CD4-positive, CD25-positive, alpha-beta regulatory T cell (primary cell): Measurements from ENCODE around the gene SORBS1. TPM values are rescaled to one million over a fixed set of nuclear protein-coding genes. Genes with fewer than 3 reads are reported as not detected.

ENCODE experiments used
- ATAC-seq, 2 donors: fragments of 150-1000 bp; cut with Tn5 transposase; one replicate each; pipeline ENCODE4 v1.10.0; 2021; ENCODE audit warnings: low read depth in 2 of 2, moderate number of reproducible peaks in 2 of 2, moderate library complexity in 1 of 2
- DNase-seq, 3 donors: peaks; one replicate each; pipeline versions ENCODE4 v3.0.0 to v3.0.0-alpha.2; 2012 to 2022; ENCODE audit warnings: mixed read lengths in 1 of 3
- H3K27ac ChIP-seq: one replicate; pipeline ENCODE4 v1.7.0; 2013; ENCODE audit warnings: mild to moderate bottlenecking, low read length; ENCODE audit not compliant: insufficient read depth, poor library complexity, severe bottlenecking
- H3K27me3 ChIP-seq: one replicate; pipeline ENCODE4 v1.7.0; 2013; ENCODE audit warnings: low read length; ENCODE audit not compliant: control insufficient read depth, insufficient read depth
- H3K36me3 ChIP-seq: one replicate; pipeline ENCODE4 v1.7.0; 2013; ENCODE audit warnings: mild to moderate bottlenecking, low read length, moderate library complexity; ENCODE audit not compliant: control insufficient read depth, insufficient read depth
- H3K4me1 ChIP-seq: 2 replicates; pipeline ENCODE4 v1.7.0; 2013; ENCODE audit warnings: mild to moderate bottlenecking, low read length; ENCODE audit not compliant: insufficient read depth, control insufficient read depth, poor library complexity, severe bottlenecking
- H3K4me3 ChIP-seq: one replicate; pipeline ENCODE4 v1.7.0; 2013; ENCODE audit warnings: low read depth, mild to moderate bottlenecking, low read length, moderate library complexity
- H3K9me3 ChIP-seq, 2 experiments: 1 replicate in 1 of 2; 2 replicates in 1 of 2; pipeline ENCODE4 v1.7.0; 2013; ENCODE audit warnings: low read length in 2 of 2, mild to moderate bottlenecking in 1 of 2, moderate library complexity in 1 of 2; ENCODE audit not compliant: control insufficient read depth in 2 of 2
- H3K27ac Mint-ChIP-seq, 3 donors: one replicate each; pipeline ENCODE4 v1.8.0; 2020 to 2022; ENCODE audit warnings: mild to moderate bottlenecking in 3 of 3, mixed read lengths in 3 of 3, moderate library complexity in 2 of 3
- H3K27me3 Mint-ChIP-seq: one replicate; pipeline ENCODE4 v1.8.0; 2022; ENCODE audit warnings: mild to moderate bottlenecking, mixed read lengths
- H3K36me3 Mint-ChIP-seq: one replicate; pipeline ENCODE4 v1.8.0; 2020; ENCODE audit warnings: mixed read lengths
- H3K4me1 Mint-ChIP-seq, 4 donors: one replicate each; pipeline ENCODE4 v1.8.0; 2020 to 2022; ENCODE audit warnings: mixed read lengths in 4 of 4, mild to moderate bottlenecking in 1 of 4
- H3K4me3 Mint-ChIP-seq, 4 donors: one replicate each; pipeline ENCODE4 v1.8.0; 2020 to 2022; ENCODE audit warnings: mild to moderate bottlenecking in 4 of 4, mixed read lengths in 4 of 4, moderate library complexity in 3 of 4
- H3K9me3 Mint-ChIP-seq, 7 donors: one replicate each; pipeline ENCODE4 v1.8.0; 2020 to 2022; ENCODE audit warnings: mixed read lengths in 7 of 7, mild to moderate bottlenecking in 3 of 7, moderate library complexity in 2 of 7
- polyA plus RNA-seq, 4 donors: library from polyadenylated mRNA; unstranded; fragments of 300-500 nt; fragmentation: Illumina TruSeq; gene quantifications; one replicate each; pipeline ENCODE4 v1.2.3, GENCODE V29; 2021
- total RNA-seq: library from RNA; stranded (reverse); gene quantifications from one replicate; pipeline ENCODE4 v1.2.3, GENCODE V29; 2022

SORBS1 gene
- total and polyA plus RNA-seq, 5 donors from 2014 or later, result 0.31 to 3.7 (median 0.38) TPM

DNA sequence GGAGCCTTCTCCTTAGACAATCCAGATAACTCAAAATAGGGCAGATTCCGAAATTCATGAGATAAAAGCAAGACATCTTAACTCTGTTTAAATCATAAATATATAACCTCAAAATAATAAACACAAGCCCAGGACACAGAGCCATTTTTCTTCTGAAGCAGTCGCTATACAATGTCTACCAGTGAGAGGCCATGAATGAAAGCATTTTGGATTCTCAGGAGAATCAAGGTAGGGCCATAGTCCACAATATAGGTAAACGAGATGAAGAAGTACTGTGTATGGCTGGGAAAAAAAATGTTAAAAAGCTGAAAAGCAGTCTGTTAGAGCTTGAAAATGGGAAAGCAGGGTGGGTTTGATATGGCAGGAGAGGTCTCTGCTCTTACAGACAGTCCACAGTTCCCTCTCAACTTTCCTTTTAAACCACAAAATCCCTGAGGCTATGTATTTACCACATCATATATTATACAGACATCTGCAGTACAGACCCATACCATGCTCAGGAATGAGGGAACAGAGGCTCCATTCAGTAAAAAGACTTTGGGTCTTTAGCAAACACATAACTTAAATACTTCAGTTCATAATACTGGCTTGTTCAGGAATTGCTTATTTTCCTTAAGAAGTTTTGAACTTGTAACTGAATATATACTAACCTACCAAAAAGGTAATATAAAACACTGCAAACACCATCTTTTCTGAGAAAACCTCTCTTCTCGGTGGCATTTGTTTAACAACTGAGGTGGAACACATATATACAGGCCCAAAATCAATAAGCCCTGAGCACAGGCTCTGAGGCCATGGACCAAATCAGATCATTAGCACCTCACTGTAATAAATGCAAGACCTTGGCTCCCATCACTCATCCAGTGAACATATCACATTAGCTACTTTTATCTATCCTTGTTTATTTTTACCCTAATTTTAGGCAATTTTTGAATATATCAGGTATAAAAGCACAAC lies 109.3 kb downstream of the SORBS1 start:
- Mint-ChIP-seq H3K27me3 (peaks cover 30% of the 10 kb centered on the region), H3K9me3 (peaks cover 0 to 1% (median 0%) of the 10 kb centered on the region in 7 donors), H3K4me3 (no peak overlapping the region), H3K36me3 (no peaks in the 10 kb centered on the region), H3K4me1 (no peaks in the 10 kb centered on the region), H3K27ac (no peak overlapping the region)
- DNase-seq (no peak), ATAC-seq (no peak)
- Histone ChIP-seq H3K27me3 (peaks cover 6% of the 10 kb centered on the region), H3K36me3 (no peaks in the 10 kb centered on the region), H3K4me3 (no peak overlapping the region), H3K27ac (no peak overlapping the region), H3K4me1 (no peaks in the 10 kb centered on the region), H3K9me3 (no peaks in the 10 kb centered on the region)

DNA sequence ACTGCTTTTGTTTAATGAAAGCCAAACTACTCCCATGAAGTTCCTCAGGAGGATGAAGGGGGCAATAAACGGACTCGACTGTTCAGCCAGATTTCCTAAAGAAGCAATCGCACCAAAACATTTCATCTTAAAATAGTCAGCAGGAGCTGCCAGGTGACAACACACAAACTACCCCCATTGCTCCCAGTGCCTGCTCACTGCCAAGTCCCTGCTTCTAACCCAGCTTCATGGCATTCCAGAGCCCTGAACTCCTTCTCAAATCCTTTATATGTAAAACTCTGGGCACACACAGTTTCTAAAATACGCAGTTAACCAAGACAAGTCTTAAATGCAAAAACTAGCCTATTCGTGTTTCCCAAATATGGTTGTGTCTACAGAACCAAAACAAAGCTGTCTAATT lies 110.0 kb downstream of the SORBS1 start:
- Mint-ChIP-seq H3K27me3 (peaks cover 27% of the 10 kb centered on the region), H3K9me3 (peaks cover 0 to 1% (median 0%) of the 10 kb centered on the region in 7 donors), H3K4me1 (no peaks in the 10 kb centered on the region), H3K4me3 (no peak overlapping the region), H3K36me3 (no peaks in the 10 kb centered on the region), H3K27ac (no peak overlapping the region)
- no peak overlapping the region for H3K27ac ChIP-seq
- H3K9me3 ChIP-seq, result no peaks in the 10 kb centered on the region
- DNase-seq, result no peak
- H3K4me3 ChIP-seq, result no peak overlapping the region
- peaks cover 7% of the 10 kb centered on the region for H3K27me3 ChIP-seq
- H3K36me3 ChIP-seq, result no peaks in the 10 kb centered on the region
- no peak for ATAC-seq
- no peaks in the 10 kb centered on the region for H3K4me1 ChIP-seq

DNA sequence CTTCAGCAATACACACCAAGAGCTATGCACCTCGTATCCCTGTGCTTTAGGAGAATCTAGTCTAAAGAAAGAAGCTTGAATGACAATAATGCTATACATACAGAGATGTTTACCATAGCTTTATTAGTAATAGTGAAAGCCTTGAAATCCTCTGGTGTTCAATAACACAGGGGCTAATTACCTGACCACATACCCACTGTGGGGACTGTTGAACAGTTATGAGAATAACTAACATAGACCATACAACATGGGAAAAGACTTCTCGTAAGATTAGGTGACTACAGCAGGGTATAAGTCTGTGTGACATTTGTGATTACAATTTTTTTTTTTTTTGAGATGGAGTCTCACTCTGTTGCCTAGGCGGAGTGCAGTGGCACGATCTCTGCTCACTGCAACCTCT lies 111.0 kb downstream of the SORBS1 start:
- H3K36me3 Mint-ChIP-seq, result no peaks in the 10 kb centered on the region
- H3K4me1 Mint-ChIP-seq, result no peaks in the 10 kb centered on the region
- DNase-seq, result no peak
- peaks cover 29% of the 10 kb centered on the region for H3K27me3 Mint-ChIP-seq
- Histone ChIP-seq H3K9me3 (no peaks in the 10 kb centered on the region), H3K27me3 (peaks cover 5% of the 10 kb centered on the region), H3K4me3 (no peak overlapping the region), H3K27ac (no peak overlapping the region), H3K4me1 (no peaks in the 10 kb centered on the region), H3K36me3 (no peaks in the 10 kb centered on the region)
- H3K27ac Mint-ChIP-seq, result no peak overlapping the region
- peaks cover 0 to 1% (median 0%) of the 10 kb centered on the region in 7 donors for H3K9me3 Mint-ChIP-seq
- no peak for ATAC-seq
- no peak overlapping the region for H3K4me3 Mint-ChIP-seq

DNA sequence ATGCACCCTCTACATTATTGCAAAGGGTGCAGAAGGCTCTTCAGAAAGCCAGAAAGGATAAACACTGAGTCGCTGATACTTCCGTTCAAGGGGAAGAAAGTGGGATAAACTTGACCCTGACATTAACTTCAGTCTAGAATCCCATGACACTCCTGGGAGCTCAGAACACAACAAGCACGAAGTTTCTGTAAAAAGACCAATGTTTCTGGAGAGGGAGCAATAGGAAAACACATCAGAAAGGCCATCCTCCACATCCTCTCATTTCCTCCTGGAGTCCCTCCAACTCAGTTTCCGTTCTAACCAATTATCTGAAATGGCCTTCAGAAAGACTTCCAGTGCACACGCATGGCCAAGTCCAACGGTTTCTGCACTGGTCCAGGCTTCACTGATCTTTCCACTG lies 113.5 kb downstream of the SORBS1 start:
- H3K27me3 Mint-ChIP-seq, result peaks cover 11% of the 10 kb centered on the region
- DNase-seq, result no peak
- no peak for ATAC-seq
- no peaks in the 10 kb centered on the region for H3K4me1 ChIP-seq
- H3K36me3 Mint-ChIP-seq, result no peaks in the 10 kb centered on the region
- no peak overlapping the region for H3K4me3 ChIP-seq
- peaks cover 0 to 1% (median 0%) of the 10 kb centered on the region in 7 donors for H3K9me3 Mint-ChIP-seq
- H3K4me1 Mint-ChIP-seq, result no peaks in the 10 kb centered on the region
- H3K4me3 Mint-ChIP-seq, result no peak overlapping the region
- H3K27me3 ChIP-seq, result peaks cover 5% of the 10 kb centered on the region
- no peak overlapping the region for H3K27ac ChIP-seq
- no peaks in the 10 kb centered on the region for H3K36me3 ChIP-seq
- H3K27ac Mint-ChIP-seq, result no peak overlapping the region
- H3K9me3 ChIP-seq, result no peaks in the 10 kb centered on the region

DNA sequence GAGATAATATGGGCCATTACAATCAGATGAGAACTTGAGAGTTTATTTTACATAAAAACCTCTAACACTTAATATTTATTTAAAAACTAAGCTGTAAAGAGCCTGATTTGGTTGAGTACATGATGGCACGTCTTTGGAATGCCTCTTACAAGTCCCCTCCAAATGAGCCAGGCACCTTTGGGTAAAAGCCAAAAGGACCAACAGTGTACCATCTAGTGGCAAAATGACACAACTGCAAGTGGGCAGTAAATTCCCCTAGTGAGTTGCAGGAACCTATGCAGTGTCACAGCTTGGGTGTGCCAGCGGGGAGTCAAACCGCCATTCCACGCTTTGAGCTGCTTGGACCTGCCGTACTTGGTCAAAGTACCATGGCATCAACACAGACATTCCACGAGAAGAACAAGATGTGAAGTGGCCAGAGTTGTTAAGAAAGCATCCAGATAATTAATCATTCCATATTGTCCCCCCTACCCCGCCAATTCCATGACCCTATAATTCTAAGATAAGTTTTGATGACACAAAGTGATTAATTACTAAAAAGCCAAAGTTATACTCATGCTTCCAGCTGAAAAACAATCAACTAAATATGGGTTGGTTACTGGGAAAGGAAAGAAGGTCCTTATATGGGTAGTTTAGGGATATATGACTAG lies 115.2 kb downstream of the SORBS1 start:
- H3K36me3 ChIP-seq, result no peaks in the 10 kb centered on the region

DNA sequence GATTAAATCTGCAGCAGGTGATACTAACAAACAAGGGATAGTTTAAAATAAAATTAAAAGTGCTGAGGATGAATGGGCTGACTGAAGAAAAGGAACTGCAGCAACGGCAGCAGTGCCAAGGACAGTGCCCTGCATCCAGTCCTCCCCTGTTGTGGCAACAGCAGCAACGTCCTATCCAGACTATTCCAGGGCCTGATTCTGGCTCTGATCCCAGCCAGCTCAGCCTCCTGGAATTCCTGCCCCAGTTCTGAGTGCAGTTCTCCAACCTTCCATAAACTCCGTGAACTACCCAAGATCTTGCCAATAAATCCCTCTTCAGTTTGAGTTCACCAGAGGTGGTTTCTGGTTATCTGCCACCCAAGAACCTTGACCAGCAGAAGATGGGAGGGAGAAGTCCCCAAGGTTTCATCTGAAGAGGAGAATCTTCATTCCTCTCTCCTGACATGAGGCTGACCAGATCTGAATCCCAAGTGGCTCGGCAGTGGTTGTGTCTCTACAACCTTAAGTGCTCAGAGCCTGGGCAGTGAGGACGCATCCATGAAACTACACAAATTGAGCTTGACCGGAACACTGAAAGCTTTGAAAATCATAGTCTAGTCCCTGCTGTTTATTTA lies 115.8 kb downstream of the SORBS1 start:
- H3K9me3 ChIP-seq, result no peaks in the 10 kb centered on the region
- Mint-ChIP-seq H3K4me3 (no peak overlapping the region), H3K4me1 (peaks cover 4 to 11% (median 9%) of the 10 kb centered on the region in 4 donors), H3K27ac (no peak overlapping the region), H3K27me3 (peaks cover 12% of the 10 kb centered on the region), H3K9me3 (no peaks in the 10 kb centered on the region), H3K36me3 (no peaks in the 10 kb centered on the region)
- peaks cover 9% of the 10 kb centered on the region for H3K4me1 ChIP-seq
- peaks cover 5% of the 10 kb centered on the region for H3K27me3 ChIP-seq
- no peak overlapping the region for H3K27ac ChIP-seq
- no peak overlapping the region for H3K4me3 ChIP-seq
- H3K36me3 ChIP-seq, result no peaks in the 10 kb centered on the region
- DNase-seq (no peak), ATAC-seq (no peak)

More for the DNA sequence above, 115.2 kb downstream of the SORBS1 start:
- Mint-ChIP-seq H3K36me3 (no peaks in the 10 kb centered on the region), H3K9me3 (no peaks in the 10 kb centered on the region), H3K4me1 (peaks cover 2 to 6% (median 5%) of the 10 kb centered on the region in 4 donors), H3K4me3 (no peak overlapping the region), H3K27me3 (peaks cover 11% of the 10 kb centered on the region), H3K27ac (no peak overlapping the region)
- Histone ChIP-seq H3K4me1 (peaks cover 7% of the 10 kb centered on the region), H3K27ac (no peak overlapping the region), H3K9me3 (no peaks in the 10 kb centered on the region), H3K27me3 (peaks cover 5% of the 10 kb centered on the region), H3K4me3 (no peak overlapping the region)
- peak in 2 of 3 donors; percentile 11 to 64 for DNase-seq
- no peak for ATAC-seq

DNA sequence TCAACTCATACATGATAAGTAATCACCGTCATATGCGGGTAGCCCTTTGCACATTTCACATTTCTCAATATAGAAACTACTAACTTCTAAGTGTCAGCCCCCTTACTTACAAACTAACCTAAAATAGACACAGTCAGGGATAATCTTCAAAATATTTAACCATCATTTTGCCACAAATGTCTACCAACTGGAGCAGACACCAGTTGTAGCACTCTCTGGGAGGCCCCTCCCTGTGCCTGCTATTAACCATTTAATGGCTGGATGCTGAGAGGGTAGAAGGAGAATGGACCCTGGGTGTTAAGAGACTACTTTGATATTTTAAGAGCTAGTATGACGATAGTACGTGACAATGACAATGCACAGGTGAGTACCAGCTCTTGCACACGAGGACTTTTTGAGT lies 116.4 kb downstream of the SORBS1 start:
- Mint-ChIP-seq H3K4me3 (no peak overlapping the region), H3K4me1 (peaks cover 4 to 11% (median 9%) of the 10 kb centered on the region in 4 donors), H3K27ac (no peak overlapping the region), H3K9me3 (no peaks in the 10 kb centered on the region), H3K27me3 (peaks cover 16% of the 10 kb centered on the region), H3K36me3 (no peaks in the 10 kb centered on the region)
- Histone ChIP-seq H3K4me1 (peaks cover 9% of the 10 kb centered on the region), H3K36me3 (no peaks in the 10 kb centered on the region), H3K4me3 (no peak overlapping the region), H3K9me3 (no peaks in the 10 kb centered on the region), H3K27me3 (peaks cover 5% of the 10 kb centered on the region), H3K27ac (no peak overlapping the region)
- DNase-seq (no peak), ATAC-seq (no peak)
